H1 (cell line): ENCODE measurements around the gene KRABD2.
"Not testable (repeated sequence)": the region's sequence is repeated elsewhere in the genome, so short reads cannot be mapped to it uniquely, and the experiment has no call there.

Experiments used
- CTCF ChIA-PET: fragments of 300-600 bp; sonication (Branson Sonifier 250); formaldehyde crosslinking; loops from one replicate; lab custom pipeline; 2021; ENCODE audit not compliant: partially characterized antibody; lab: Charles Lee
- POLR2A ChIA-PET: fragments of 300-600 bp; sonication (Branson Sonifier 250); formaldehyde crosslinking; loops from one replicate; lab custom pipeline; 2021; ENCODE audit warnings: inconsistent platforms; ENCODE audit not compliant: partially characterized antibody; lab: Charles Lee
- DNase-seq, 2 experiments: peaks; one replicate each; pipeline versions ENCODE4 v3.0.0 to v3.0.0-alpha.2; 2010 to 2022; ENCODE audit warnings: low spot score in 2 of 2, low read depth in 1 of 2, mixed read lengths in 1 of 2
- FAIRE-seq: peaks from 2 replicates; lab custom pipeline; 2011; peaks lifted over from hg19 to GRCh38; lab: Jason Lieb, UNC
- H2AFZ ChIP-seq: 2 replicates; pipeline ENCODE4 v1.8.1; 2012; ENCODE audit warnings: low read length, inconsistent platforms
- H2AK5ac ChIP-seq: 2 replicates; pipeline ENCODE4 v1.6.1; 2013; ENCODE audit warnings: low read depth, low read length
- H2BK120ac ChIP-seq: replicated peaks from 2 replicates; pipeline ENCODE3; 2013; ENCODE audit warnings: low read depth, low read length, inconsistent platforms
- H2BK12ac ChIP-seq: 2 replicates; pipeline ENCODE4 v1.6.1; 2013; ENCODE audit warnings: low read depth, low read length
- H2BK15ac ChIP-seq: 2 replicates; pipeline ENCODE4 v1.6.1; 2013; ENCODE audit warnings: low read length
- H2BK20ac ChIP-seq: 2 replicates; pipeline ENCODE4 v1.6.1; 2013; ENCODE audit warnings: low read length
- H2BK5ac ChIP-seq: 2 replicates; pipeline ENCODE4 v1.6.1; 2013; ENCODE audit warnings: low read depth, low read length
- H3K14ac ChIP-seq: 2 replicates; pipeline ENCODE4 v1.6.1; 2013; ENCODE audit warnings: inconsistent platforms; ENCODE audit not compliant: insufficient read length
- H3K18ac ChIP-seq: 2 replicates; pipeline ENCODE4 v1.6.1; 2013; ENCODE audit warnings: low read length; ENCODE audit errors: extremely low read depth
- H3K23ac ChIP-seq: 2 replicates; pipeline ENCODE4 v1.6.1; 2013; ENCODE audit warnings: inconsistent platforms; ENCODE audit not compliant: insufficient read length
- H3K23me2 ChIP-seq: 2 replicates; pipeline ENCODE4 v1.6.1; 2013; ENCODE audit warnings: low read depth, low read length
- H3K27ac ChIP-seq: 2 replicates; pipeline ENCODE4 v1.6.1; 2011; ENCODE audit warnings: low read depth, low read length, inconsistent platforms
- H3K27me3 ChIP-seq, 4 experiments: replicated peaks in 1 of 4; 1 replicate in 1 of 4; 2 replicates in 3 of 4; pipeline versions ENCODE4 v1.6.1 to v1.8.1; 2011 to 2013; ENCODE audit warnings: low read length in 3 of 4, mild to moderate bottlenecking in 3 of 4, inconsistent platforms in 2 of 4, mixed read lengths in 2 of 4, moderate library complexity in 1 of 4; ENCODE audit not compliant: control insufficient read depth in 3 of 4, insufficient read depth in 3 of 4; ENCODE audit errors: extremely low read depth in 1 of 4
- H3K36me3 ChIP-seq, 4 experiments: 2 replicates each; pipeline versions ENCODE4 v1.6.1 to v1.8.1; 2011 to 2013; ENCODE audit warnings: mild to moderate bottlenecking in 4 of 4, low read length in 3 of 4, moderate library complexity in 2 of 4, control low read depth in 1 of 4, inconsistent platforms in 1 of 4; ENCODE audit not compliant: insufficient read depth in 4 of 4, control insufficient read depth in 2 of 4
- H3K4ac ChIP-seq: replicated peaks from 2 replicates; pipeline ENCODE3; 2013; ENCODE audit warnings: low read length, low read depth, mixed read lengths, inconsistent platforms; ENCODE audit not compliant: insufficient read length
- H3K4me1 ChIP-seq, 4 experiments: replicated peaks in 1 of 4; 1 replicate in 1 of 4; 2 replicates in 3 of 4; pipeline versions ENCODE4 v1.6.1 to v1.8.1; 2011 to 2013; ENCODE audit warnings: low read length in 3 of 4, inconsistent platforms in 2 of 4, mixed read lengths in 1 of 4; ENCODE audit not compliant: insufficient read depth in 4 of 4, control insufficient read depth in 3 of 4
- H3K4me2 ChIP-seq, 2 experiments: 2 replicates each; pipeline versions ENCODE4 v1.6.1 to v1.8.1; 2011 to 2013; ENCODE audit warnings: low read depth in 2 of 2, low read length in 2 of 2, control low read depth in 1 of 2, inconsistent platforms in 1 of 2, mild to moderate bottlenecking in 1 of 2; ENCODE audit not compliant: insufficient read depth in 1 of 2
- H3K4me3 ChIP-seq, 4 experiments: fragments of 200-600, 300-600 bp in 1 of 4; sonication (generic), shearing (Covaris generic), sonication (Bioruptor Twin) in 1 of 4; 2 replicates each; pipeline versions ENCODE4 v1.5.1 to v1.8.1; 2011 to 2016; ENCODE audit warnings: low read length in 4 of 4, low read depth in 3 of 4, control low read depth in 2 of 4, inconsistent platforms in 2 of 4, mild to moderate bottlenecking in 2 of 4, mixed read lengths in 1 of 4, moderate library complexity in 1 of 4; ENCODE audit not compliant: insufficient read depth in 2 of 4; ENCODE audit errors: extremely low read depth in 1 of 4
- H3K56ac ChIP-seq: replicated peaks from 2 replicates; pipeline ENCODE3; 2013; ENCODE audit warnings: low read depth, mild to moderate bottlenecking, mixed read lengths, low read length, inconsistent platforms; ENCODE audit not compliant: insufficient read length
- H3K79me1 ChIP-seq: 2 replicates; pipeline ENCODE4 v1.6.1; 2013; ENCODE audit warnings: low read depth, low read length, control low read depth
- H3K79me2 ChIP-seq, 2 experiments: 2 replicates each; pipeline versions ENCODE4 v1.6.1 to v1.8.1; 2012 to 2013; ENCODE audit warnings: low read length in 2 of 2, mild to moderate bottlenecking in 2 of 2, inconsistent platforms in 1 of 2; ENCODE audit not compliant: insufficient read depth in 2 of 2, control insufficient read depth in 1 of 2
- H3K9ac ChIP-seq, 4 experiments: replicated peaks in 1 of 4; 1 replicate in 1 of 4; 2 replicates in 3 of 4; pipeline versions ENCODE4 v1.6.1 to v1.8.1; 2011 to 2013; ENCODE audit warnings: low read depth in 3 of 4, low read length in 3 of 4, control low read depth in 2 of 4, mild to moderate bottlenecking in 2 of 4, moderate library complexity in 2 of 4, inconsistent platforms in 1 of 4; ENCODE audit errors: extremely low read depth in 1 of 4
- H3K9me3 ChIP-seq, 2 experiments: 2 replicates each; pipeline versions ENCODE4 v1.6.1 to v1.8.1; 2012 to 2013; ENCODE audit warnings: mild to moderate bottlenecking in 2 of 2, moderate library complexity in 2 of 2, control low read depth in 1 of 2, inconsistent platforms in 1 of 2, low read depth in 1 of 2, low read length in 1 of 2, mixed read lengths in 1 of 2; ENCODE audit not compliant: insufficient read depth in 2 of 2
- H4K20me1 ChIP-seq, 2 experiments: replicated peaks in 1 of 2; 2 replicates each; pipeline versions ENCODE3 to v1.8.1; 2011 to 2013; ENCODE audit warnings: inconsistent platforms in 2 of 2, low read length in 2 of 2, mild to moderate bottlenecking in 1 of 2; ENCODE audit not compliant: insufficient read depth in 2 of 2, control insufficient read depth in 1 of 2
- H4K5ac ChIP-seq: 2 replicates; pipeline ENCODE4 v1.6.1; 2013; ENCODE audit warnings: low read length, low read depth, mixed read lengths, inconsistent platforms; ENCODE audit not compliant: insufficient read length
- H4K8ac ChIP-seq: 2 replicates; pipeline ENCODE4 v1.8.0; 2013; ENCODE audit warnings: mild to moderate bottlenecking, moderate library complexity, low read length, inconsistent platforms; ENCODE audit not compliant: insufficient read depth; ENCODE audit errors: extremely low read depth
- H4K91ac ChIP-seq: replicated peaks from 2 replicates; pipeline ENCODE3; 2013; ENCODE audit warnings: low read length, mixed read lengths, inconsistent platforms; ENCODE audit not compliant: insufficient read length
- WGBS, 2 experiments: shearing (Covaris generic) in 1 of 2; methylation state at CpG; one replicate each; pipeline versions ENCODE4 v1.1.6 to v1.1.7; 2013 to 2015; ENCODE audit warnings: low lambda C conversion rate in 2 of 2, mixed read lengths in 2 of 2, inconsistent platforms in 1 of 2, low coverage in 1 of 2, missing lambda C conversion rate in 1 of 2; ENCODE audit not compliant: insufficient replicate concordance in 2 of 2, insufficient coverage in 1 of 2, insufficient read length in 1 of 2; ENCODE audit errors: extremely low coverage in 1 of 2, missing lambda C conversion rate in 1 of 2; 5-methylcytosine and 5-hydroxymethylcytosine counted together

Gene KRABD2

DNA sequence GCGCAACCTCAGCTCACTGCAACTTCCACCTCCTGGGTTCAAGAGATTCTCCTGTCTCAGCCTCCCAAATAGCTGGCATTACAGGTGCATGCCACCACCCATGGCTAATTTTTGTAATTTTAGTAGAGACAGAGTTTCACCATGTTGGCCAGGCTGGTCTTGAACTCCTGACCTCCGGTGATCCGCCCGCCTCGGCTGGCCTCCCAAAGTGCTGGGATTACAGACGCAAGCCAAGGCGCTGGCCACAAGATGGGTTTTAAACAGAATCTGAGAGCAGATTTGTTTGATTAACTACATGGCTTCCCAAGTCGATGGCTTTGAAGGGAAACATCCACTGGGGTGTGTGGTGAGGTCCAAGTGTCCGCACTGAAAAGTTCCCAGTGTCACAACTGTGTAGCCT lies 18.0 kb upstream of the KRABD2 start:
- peaks cover 4 to 12% (median 4%) of the 10 kb centered on the region in 4 experiments; a peak in 6 of 7 replicates for H3K4me1 ChIP-seq
- not testable (repeated sequence) for H3K36me3 ChIP-seq, H3K18ac ChIP-seq, H2BK20ac ChIP-seq, H2BK15ac ChIP-seq, H3K4me2 ChIP-seq, H3K14ac ChIP-seq, H4K8ac ChIP-seq, H3K79me1 ChIP-seq, H3K9me3 ChIP-seq, H2AK5ac ChIP-seq, H3K4ac ChIP-seq, H3K23me2 ChIP-seq, DNase-seq, H2BK12ac ChIP-seq, FAIRE-seq, H3K23ac ChIP-seq, H3K4me3 ChIP-seq, H4K5ac ChIP-seq, H3K27me3 ChIP-seq, H2AFZ ChIP-seq, H2BK5ac ChIP-seq, H3K56ac ChIP-seq, H4K91ac ChIP-seq, H3K79me2 ChIP-seq, H3K27ac ChIP-seq, H4K20me1 ChIP-seq, H3K9ac ChIP-seq, H2BK120ac ChIP-seq
- CTCF ChIA-PET = interaction anchor here (1.8 to 2.5 kb wide), 3 partner anchors 11 to 26 kb away, joined by 5 to 16 read pairs (median 6); no protein-coding TSS in a partner anchor
- POLR2A ChIA-PET = interaction anchor here (0.8 to 4.7 kb wide), 4 partner anchors 8 to 221 kb away, joined by 3 to 51 read pairs (median 6); partner anchors contain the start of gene RPL26
- WGBS, 2 experiments = 85% methylated on average over 9 of the region's 9 CpGs; no CpG with 5 or more reads in 1 of the 2 experiments
